ENCODE results near the gene SLC7A8.

The SLC7A8 gene

DNA sequence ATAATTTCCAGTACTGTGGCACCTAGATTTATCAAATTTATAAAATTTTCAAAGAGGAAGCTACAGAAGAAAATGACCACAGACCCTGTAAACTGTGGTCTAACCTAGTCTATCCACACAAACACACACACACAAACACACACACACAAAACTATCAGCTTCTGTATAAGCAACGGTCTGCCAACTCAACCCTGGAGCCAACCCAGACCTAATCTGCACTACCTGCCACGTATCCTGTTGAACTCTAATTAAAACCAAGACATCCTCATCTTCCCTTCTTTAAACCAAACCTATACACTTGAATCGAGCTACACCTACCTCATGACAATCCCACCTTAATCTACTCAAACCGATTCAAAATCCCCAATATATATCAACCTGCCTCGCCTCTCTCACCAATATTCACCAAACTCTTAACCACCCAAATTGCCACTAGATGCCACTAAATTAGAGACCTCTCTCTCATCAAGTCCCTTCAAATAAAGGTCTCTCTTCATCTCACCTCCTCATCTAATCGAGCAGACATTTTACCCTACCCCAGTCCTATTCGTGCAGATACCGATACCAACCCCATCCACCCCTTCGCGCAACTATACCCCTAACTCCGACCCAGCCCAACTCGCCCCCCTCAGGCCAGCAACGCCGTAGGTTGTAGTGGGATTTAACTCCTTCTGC lies 89.3 kb downstream of the SLC7A8 start:
- peak; percentile 94 for DNase-seq (ENCODE audit: low spot score)

DNA sequence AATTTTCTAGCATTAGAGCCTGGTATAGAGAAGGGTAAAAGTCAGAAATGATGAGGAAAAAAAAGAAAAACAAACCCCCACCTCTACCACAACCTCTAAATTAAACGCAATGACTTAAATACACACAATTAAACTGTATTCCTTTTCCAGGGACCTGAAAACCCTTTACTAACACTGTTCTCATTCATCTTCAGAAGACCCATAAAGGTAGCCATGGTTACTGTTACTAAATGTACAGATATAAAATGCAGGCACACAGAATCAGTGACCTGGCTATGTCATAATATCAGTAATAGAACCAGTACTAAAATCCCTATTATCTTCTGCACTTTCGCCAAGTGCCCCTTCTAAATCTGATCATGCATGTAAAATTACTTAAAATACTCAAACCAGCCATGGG lies 89.9 kb downstream of the SLC7A8 start:
- no peak for DNase-seq (ENCODE audit: low spot score)

DNA sequence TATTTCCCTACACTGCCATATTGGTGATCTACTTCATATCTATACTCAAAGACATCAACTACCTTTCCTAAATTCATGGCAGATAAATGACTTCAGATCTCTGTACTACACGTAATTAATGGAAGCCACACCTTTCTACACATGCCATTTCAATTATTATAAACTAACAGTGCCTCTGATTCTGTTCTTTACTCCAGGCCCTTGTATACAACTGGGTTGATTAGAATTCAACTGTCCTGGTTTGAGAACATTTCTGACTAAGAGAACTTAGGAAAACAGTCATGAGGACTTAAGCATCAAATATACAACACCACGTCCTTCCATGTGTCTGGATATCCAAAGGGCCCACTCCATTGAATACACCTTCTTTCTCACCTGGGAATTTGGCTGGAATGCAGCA lies 90.4 kb downstream of the SLC7A8 start:
- DNase-seq (ENCODE audit: low spot score): no peak

DNA sequence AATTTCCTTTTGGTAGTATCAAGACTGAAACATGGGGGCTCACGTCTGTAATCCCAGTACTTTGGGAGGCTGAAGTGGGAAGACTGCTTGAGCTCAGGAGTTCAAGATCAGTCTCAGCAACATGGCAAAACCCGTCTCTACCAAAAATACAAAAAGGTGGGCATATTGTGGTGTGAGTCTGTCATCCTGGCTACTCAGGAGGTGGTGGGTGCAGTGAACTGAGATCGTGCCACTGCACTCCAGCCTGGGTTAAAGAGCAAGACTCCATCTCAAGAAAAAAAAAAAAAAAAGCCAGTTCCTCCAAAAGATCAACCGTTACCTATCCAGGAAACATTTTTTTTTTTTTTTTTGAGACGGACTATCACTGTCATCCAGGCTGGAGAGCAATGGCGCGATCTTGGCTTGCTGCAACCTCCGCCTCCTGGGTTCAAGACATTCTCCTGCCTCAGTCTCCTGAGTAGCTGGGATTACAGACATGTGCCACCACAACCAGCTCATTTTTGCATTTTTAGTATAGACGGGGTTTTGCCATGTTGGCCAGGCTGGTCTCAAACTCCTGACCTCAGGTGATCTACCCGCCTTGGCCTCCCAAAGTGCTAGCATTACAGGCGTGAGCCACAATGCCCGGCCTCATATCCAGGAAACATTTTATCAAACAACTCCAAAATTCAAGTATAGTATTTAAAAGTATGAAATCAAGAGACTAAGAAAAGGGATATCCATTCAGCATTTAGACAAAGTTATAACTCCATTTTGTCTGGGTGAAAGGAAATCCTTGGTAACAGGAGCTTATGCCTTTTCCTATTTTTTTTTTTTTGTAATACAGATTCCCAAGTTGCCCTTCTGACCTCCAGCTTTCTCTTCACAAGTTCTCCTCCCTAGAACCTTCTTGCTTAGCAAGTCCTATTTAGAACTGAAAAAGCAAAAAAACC lies 91.9 kb downstream of the SLC7A8 start:
- DNase-seq (ENCODE audit: low spot score): no peak

DNA sequence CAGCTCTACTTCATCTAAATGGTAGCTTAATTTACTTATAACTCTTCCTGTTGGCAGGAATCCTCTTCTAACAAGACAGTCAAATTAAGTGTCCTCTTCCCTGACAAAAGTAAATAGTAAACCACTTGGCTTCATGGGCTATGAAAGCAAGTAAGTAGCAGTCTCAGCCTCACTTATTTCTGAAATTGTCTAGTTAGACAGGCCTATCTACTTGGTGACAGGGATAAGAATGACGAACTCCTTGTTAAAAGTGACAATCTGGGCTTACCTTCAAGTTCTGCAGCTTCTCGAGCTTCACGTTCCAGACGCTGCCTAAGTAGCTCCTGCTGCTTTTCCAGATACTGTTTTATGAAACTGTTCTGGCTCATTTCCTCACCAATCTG lies 93.2 kb downstream of the SLC7A8 start:
- DNase-seq (ENCODE audit: low spot score): no peak

DNA sequence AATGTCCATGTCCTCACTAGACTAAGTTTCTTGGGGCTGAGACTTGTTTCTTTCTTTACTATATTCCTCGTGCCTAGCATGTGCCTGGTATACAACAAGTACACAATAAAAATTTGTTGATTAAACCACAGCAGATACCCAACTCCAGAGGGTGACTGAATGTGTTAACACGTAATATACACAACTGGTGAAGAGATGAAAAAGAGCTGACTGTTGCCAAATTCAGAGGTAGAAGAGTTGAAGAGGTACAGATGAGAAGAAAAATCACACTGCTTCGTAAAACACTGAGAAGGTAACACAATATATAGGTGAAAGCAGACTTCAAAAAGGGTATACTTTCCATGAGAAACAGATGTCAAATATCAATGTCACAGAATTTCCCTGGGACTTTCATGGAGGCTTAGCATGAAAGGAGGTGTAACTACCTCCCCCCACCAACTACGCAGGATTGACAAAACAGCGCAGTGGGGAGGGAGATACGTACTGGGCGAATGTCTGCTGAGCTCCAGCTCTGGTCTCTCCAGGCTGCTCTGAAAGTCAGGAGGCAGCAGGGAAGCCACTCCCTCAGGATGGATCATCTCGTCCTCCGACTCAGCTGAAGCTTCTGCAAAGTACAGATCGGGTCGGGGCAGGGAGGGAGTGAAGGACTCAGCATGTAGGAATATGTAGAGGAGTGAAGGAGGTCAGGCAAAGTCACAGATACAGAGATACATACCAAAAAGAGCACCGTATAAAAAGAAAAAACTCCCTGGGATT lies 93.8 kb downstream of the SLC7A8 start:
- no peak for DNase-seq (ENCODE audit: low spot score)

DNA sequence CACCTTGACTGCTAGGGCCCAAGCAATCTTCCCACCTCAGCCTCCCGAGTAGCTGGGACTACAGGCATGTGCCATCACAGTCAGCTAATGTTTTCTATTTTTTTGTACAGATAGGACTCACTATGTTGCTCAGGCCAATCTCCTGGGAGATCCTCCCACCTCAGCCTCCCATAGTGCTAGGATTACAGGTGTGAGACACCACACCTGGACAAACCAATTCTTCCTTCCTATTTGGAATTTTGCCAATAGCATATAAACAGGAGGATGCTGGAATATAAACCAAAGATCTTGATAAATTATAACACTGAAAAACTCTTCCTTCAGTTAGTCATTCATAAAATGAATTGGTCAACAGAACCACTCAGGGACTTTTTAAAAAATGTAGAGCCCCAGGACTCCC lies 96.9 kb downstream of the SLC7A8 start:
- no peak for DNase-seq (ENCODE audit: low spot score)

DNA sequence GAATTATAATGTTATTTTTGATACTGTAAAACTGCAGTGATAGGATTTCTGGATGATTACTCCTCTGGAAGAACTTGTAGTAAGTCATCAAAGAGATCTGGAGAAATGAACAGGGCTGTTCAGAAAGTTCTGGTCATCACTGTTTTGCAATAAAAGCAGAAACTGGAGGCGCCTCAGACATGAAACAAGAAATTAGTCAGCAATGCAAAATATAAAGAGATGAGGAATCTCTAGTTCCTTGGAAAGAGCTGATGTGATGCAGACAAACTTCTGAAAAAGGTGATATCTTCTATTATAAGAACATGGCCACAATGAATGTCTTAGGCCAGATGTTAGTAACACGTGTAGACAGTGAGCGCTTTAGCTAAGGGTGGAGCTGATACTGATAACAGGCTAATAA lies 98.0 kb downstream of the SLC7A8 start:
- no peak for DNase-seq (ENCODE audit: low spot score)

DNA sequence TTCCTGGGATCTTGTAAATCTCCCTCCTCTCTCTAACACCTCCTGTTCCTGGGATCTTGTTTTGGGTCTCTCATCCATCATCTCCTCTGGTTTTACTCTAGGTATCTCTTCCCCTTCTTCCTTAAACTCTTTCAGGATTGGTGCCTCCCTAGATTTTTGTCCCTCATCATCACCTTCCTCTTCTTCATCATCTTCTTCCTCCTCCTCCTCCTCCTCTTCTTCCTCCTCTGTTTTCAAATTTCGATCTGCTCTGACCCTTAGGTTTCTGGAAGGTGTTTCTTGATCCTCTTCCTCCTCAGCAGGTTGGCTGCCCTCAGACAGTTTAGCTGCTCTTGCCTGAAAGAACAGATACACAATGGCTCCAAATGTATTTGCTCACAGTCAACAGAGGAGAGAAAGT lies 103.0 kb downstream of the SLC7A8 start:
- DNase-seq (ENCODE audit: low spot score): no peak

DNA sequence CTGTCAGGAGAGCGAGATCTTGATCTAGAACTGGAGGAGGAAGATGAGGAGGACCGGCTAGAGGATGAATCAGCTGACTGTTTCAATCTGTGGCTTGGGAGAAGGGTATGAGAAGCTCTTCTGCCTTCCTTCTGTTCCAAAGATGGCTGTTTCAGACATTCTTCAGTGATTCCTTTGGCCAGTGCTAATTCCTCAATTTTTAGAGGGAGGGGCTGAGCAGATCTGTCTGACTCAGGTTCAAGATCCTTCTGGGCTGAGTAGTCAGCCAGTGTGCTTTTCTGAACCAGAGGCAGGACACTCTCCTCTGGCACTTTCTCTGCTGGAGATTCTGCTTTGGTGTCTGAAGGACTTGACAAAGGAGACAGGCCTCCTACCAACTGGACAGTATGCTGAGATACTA lies 103.7 kb downstream of the SLC7A8 start:
- no peak for DNase-seq (ENCODE audit: low spot score)

DNA sequence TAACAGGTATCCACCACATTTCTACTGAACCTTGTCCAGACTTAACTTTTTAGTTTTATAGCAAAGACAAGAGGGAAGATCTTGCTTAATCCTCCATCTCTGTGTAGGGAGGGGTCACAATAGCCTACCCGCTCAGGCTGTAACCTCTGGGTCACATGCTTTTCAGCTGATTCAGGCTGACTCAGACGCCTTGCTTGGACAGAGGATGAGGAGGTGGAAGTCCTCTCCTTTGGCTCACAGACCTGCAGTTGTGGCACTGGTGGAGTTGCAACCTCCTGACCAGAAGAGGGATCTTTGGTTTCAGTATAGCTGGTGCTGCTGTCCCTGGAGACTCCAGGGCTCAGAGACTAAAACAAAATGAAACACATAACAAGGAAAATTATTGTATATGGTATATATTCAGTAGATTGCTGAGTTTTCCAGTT lies 104.8 kb downstream of the SLC7A8 start:
- DNase-seq (ENCODE audit: low spot score): no peak

DNA sequence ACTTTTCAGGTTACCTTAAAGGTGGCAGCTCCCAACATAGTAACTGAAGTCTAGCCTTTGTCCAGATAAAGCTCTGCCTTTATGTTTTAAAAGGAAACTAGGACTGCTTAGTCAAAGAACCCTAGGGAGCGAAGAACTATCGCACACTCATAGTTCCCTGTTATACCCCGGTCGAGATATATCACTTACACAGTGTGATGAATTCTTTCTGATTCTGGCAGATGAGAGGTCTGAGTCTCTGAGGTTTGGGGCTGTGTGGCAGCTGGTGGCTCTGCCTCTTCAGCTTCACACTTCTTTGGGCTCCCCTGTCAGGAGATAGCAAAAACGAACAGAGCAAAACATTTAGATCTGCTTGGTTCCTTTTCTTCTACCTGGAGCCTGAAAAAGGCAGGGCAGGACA lies 105.5 kb downstream of the SLC7A8 start:
- DNase-seq (ENCODE audit: low spot score): no peak

DNA sequence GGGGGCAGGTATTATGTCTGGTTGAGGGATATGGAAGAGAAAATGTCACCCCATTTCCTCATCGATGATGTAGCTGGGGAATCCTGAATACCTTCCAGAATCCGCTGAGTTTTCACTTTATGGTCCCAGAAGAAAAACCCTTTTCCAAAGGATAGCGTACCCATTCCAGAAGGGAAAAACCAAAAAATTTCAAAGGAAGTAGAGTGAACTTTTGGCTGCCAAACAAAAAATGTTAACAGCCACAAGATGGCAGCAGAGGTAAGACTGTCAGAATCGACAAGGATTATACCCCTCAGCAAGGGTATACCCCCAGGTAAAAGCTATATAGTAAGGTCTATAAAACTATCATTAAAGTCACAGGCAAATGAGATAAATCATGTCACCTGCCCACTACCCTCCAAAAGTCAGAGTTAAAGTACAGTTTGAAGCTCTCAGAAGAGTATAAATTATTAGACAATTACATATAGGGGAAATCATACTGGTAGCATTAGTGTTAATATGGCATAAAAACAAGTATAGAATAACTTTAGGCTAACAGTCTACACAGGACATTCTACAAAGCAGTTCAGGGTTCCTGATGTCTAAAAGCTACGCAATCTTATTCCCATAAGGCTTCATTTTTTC lies 106.6 kb downstream of the SLC7A8 start:
- peak; percentile 72 for DNase-seq (ENCODE audit: low spot score)

Data from NAMALWA (cell line).